GM18907 (cell line): ENCODE measurements around the gene HOXD8.

Source experiments
- ATAC-seq: cut with Tn5 transposase; IDR thresholded peaks from one replicate; pipeline ENCODE4 v1.9.1; 2021; ENCODE audit warnings: mild to moderate bottlenecking, moderate library complexity; ENCODE audit not compliant: unreplicated experiment

HOXD8 gene

GRCh38 chr2:176102309-176102866 is 27.1 kb upstream of the HOXD8 start:
- no peak for ATAC-seq

GRCh38 chr2:176103194-176103593 is 26.3 kb upstream of the HOXD8 start:
- no peak for ATAC-seq

- no peak for ATAC-seq
Measured at GRCh38 chr2:176103742-176104315, 25.7 kb upstream of the HOXD8 start.

- ATAC-seq, result no peak
Measured at GRCh38 chr2:176104316-176105077, 25.0 kb upstream of the HOXD8 start.

- no peak for ATAC-seq
Measured at GRCh38 chr2:176105078-176105729, 24.3 kb upstream of the HOXD8 start.

- ATAC-seq, result no peak
Measured at GRCh38 chr2:176105730-176106580, 23.6 kb upstream of the HOXD8 start.

- ATAC-seq, result no peak
Measured at GRCh38 chr2:176106581-176107539, 22.6 kb upstream of the HOXD8 start, which contains the start of gene HOXD11. HOXD11 (plus strand) TSS chr2:176107280; CDS start chr2:176107356, 76 bp downstream.

- ATAC-seq, result no peak
Measured at GRCh38 chr2:176107731-176108181, 21.7 kb upstream of the HOXD8 start.

GRCh38 chr2:176109192-176109901 is 20.2 kb upstream of the HOXD8 start:
- no peak for ATAC-seq

- ATAC-seq, result no peak
Measured at GRCh38 chr2:176109946-176110345, 19.6 kb upstream of the HOXD8 start.

- ATAC-seq, result no peak
Measured at GRCh38 chr2:176110415-176111308, 18.8 kb upstream of the HOXD8 start.

- ATAC-seq, result no peak
Measured at GRCh38 chr2:176111309-176111663, 18.2 kb upstream of the HOXD8 start.

- no peak for ATAC-seq
Measured at GRCh38 chr2:176111846-176112374, 17.6 kb upstream of the HOXD8 start.

- ATAC-seq, result no peak
Measured at GRCh38 chr2:176112375-176113302, 16.9 kb upstream of the HOXD8 start.

GRCh38 chr2:176114120-176114929 is 15.2 kb upstream of the HOXD8 start:
- ATAC-seq, result no peak
